HFF-Myc (cell line): Measurements from ENCODE around the gene ZNF853.

ENCODE experiments used
- DNase-seq: peaks from one replicate; pipeline ENCODE4 v3.0.0-alpha.2; 2011; ENCODE audit warnings: low read depth; ENCODE audit errors: extremely low read depth
- H3K4me3 ChIP-seq: replicated peaks from 2 replicates; pipeline ENCODE4 v1.5.1; 2011; ENCODE audit warnings: low read depth, mild to moderate bottlenecking, control low read depth, low read length
- CTCF ChIP-seq: IDR thresholded peaks from 2 replicates; pipeline ENCODE4 v1.5.1; 2012; ENCODE audit warnings: mild to moderate bottlenecking, low read depth, low read length, control low read depth; ENCODE audit errors: missing control alignments

ZNF853 gene

DNA sequence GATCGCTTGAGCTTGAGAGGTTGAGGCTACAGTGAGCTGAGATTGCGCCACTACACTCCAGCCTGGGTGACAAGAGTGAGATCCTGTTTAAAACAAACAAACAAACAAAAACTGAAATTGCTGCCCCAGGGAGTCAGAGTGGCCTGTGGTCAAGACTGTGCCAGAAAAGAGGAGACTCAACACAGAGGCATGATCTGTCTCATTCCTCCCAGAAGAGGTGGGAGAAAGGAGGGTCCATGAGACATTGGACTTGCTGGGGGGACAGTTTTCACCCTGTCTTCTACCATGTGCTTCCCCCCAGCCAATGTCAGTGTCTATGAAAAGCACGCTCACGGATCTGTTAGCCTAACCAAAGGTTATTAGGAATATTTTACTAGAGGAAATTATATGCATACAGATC, 3.2 kb downstream of the ZNF853 start:
- no peak for DNase-seq
- no peak overlapping the region for H3K4me3 ChIP-seq
- TF ChIP-seq CTCF, result no peak

DNA sequence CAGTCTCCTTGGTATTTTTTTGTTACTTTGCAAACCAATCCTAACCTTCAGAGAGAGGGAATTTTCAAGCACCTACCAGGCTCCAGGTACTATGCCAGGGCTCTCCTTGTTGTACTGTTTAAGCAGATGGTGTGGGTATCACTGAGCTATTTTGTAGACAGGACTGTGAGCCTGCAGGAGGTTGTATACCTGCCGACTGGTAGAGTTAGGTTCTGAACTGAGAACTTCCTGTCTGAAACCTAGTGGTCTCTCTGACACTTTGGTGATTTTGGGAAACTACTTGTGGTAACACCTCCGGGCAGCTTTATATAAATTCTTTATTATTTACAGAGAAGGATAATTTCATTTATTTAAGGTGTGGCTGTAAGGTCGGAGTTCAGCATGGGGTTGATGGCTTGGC, 4.6 kb downstream of the ZNF853 start:
- no peak for DNase-seq
- H3K4me3 ChIP-seq, result no peak overlapping the region
- no peak for TF ChIP-seq CTCF

DNA sequence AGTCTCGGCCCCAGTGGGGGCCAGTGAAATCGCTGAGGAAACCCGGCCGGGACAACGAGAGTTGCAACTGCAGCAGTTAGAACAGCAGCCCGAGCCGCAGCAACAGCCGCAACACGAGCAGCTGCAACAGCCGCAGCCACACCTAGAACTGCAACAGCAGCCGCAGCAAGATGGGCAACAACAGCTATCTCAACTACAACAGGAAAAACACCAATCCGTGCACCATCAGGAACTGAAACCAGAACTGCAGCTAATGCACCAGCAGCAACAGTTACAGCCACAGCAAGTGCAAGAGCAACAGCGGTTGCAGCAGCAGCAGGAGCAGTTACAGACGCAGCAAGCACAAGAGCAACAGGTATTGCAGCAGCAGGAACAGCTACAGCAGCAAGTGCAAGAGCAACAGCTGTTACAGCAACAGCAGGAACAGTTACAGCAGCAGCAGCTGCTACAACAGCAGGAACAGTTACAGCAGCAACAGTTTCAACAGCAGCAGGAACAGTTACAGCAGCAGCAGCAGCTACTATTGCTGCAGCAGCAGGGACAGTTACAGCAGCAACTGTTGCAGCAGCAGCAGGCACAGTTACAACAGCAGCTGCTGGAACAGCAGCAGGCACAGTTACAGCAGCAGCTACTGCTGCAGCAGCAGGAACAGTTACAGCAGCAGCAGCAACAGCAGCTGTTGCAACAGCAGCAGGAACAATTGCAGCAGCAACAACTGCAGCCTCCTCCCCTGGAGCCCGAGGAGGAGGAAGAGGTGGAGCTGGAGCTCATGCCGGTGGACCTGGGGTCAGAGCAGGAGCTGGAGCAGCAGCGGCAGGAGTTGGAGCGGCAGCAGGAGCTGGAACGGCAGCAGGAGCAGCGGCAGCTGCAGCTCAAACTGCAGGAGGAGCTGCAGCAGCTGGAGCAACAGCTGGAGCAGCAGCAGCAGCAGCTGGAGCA, 6.1 kb downstream of the ZNF853 start:
- TF ChIP-seq CTCF, result no peak
- no peak overlapping the region for H3K4me3 ChIP-seq
- no peak for DNase-seq

DNA sequence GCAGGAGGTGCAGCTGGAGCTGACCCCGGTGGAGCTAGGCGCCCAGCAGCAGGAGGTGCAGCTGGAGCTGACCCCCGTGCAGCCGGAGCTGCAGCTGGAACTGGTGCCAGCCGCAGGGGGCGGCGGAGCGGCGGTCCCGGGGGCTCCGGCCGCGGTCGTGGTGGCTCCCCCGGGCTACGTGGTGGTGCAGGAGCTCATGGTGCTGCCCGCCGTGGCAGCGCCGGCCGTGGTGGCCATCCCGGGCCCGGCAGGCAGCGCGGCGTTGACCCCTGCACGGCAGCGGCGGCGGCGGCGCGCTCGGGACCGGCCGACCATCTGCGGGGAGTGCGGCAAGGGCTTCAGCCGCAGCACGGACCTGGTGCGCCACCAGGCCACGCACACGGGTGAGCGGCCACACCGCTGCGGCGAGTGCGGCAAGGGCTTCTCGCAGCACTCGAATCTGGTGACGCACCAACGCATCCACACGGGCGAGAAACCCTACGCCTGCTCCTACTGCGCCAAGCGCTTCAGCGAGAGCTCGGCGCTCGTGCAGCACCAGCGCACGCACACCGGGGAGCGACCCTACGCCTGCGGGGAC, 6.8 kb downstream of the ZNF853 start:
- H3K4me3 ChIP-seq, result no peak overlapping the region
- DNase-seq, result no peak
- no peak for TF ChIP-seq CTCF

GRCh38 chr7:6623589-6624245, 8.3 kb downstream of the ZNF853 start:
- no peak overlapping the region for H3K4me3 ChIP-seq
- no peak for DNase-seq
- TF ChIP-seq CTCF, result no peak

DNA sequence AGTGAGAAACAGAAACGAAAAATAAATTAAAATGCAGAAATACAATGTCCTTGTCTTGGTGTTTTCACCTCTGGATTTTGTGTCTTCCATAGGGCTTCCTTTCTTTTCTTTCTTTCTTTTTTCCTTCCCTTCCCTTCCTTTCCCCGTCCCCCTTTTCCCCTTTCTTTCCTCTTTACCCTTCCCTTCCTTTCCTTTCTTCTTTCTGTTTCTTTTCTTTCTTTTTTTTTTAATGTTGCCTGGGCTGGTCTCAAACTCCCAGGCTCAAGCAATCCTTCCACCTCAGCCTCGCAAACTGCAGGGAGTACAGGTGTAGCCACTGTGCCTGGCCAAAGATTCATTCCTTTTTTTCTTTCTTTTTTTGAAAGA, 8.8 kb downstream of the ZNF853 start:
- no peak overlapping the region for H3K4me3 ChIP-seq
- TF ChIP-seq CTCF, result no peak

More for the DNA sequence above, 8.8 kb downstream of the ZNF853 start:
- no peak for DNase-seq
